HCT116 (cell line): ENCODE results near the gene RPLP2. TPM values are rescaled to one million over a fixed set of nuclear protein-coding genes. Genes with fewer than 3 reads are reported as not detected.
A peak's percentile ranks its signal among the peaks of the same experiment; 100 is the strongest.

Experiments
- ATAC-seq: fragments of 200-7000 bp; cut with Tn5 transposase; 2 replicates; pipeline ENCODE4 v1.9.1; 2020; ENCODE audit warnings: mild to moderate bottlenecking, moderate library complexity
- BruUV-seq: library from RNA; stranded (reverse); fragments of 400-500 nt; replicated peaks from 2 replicates; lab custom pipeline; 2021; lab: Mats Ljungman, UMichigan
- CTCF ChIA-PET: fragments of 300-600 bp; sonication (Branson Sonifier 250); formaldehyde crosslinking; loops from one replicate; lab custom pipeline; 2021; ENCODE audit warnings: antibody characterized with exemption; lab: Charles Lee
- POLR2A ChIA-PET: fragments of 300-600, 350-600 bp; sonication (Branson Sonifier 250); formaldehyde crosslinking; loops from one replicate; lab custom pipeline; 2021; ENCODE audit warnings: antibody characterized with exemption; lab: Charles Lee
- RAD21 ChIA-PET, 2 experiments: fragments of 300-600 bp; sonication (Branson Sonifier 250); formaldehyde crosslinking; loops; one replicate each; lab custom pipeline; 2023; ENCODE audit warnings: low total read pairs in 2 of 2; ENCODE audit not compliant: uncharacterized antibody in 2 of 2, unreplicated experiment in 2 of 2, low non-redundant PET in 1 of 2; lab: Charles Lee
- DNase-seq: peaks from one replicate; pipeline ENCODE4 v3.0.0-alpha.2; 2010; ENCODE audit warnings: low read depth, low spot score
- H2AFZ ChIP-seq: fragments of 200-600 bp; shearing (Covaris generic), sonication (generic); 2 replicates; pipeline ENCODE4 v1.6.1; 2017; ENCODE audit warnings: low read depth, mixed run types, mixed read lengths, antibody characterized with exemption, low read length; ENCODE audit not compliant: poor library complexity, severe bottlenecking
- H3K27ac ChIP-seq: 2 replicates; pipeline ENCODE4 v1.5.1; 2012; ENCODE audit warnings: low read depth, low read length
- H3K27me3 ChIP-seq: fragments of 200-600 bp; sonication (generic); 2 replicates; pipeline ENCODE4 v1.6.1; 2016; ENCODE audit warnings: mixed run types, low read length, mixed read lengths; ENCODE audit not compliant: insufficient read depth
- H3K36me3 ChIP-seq, 2 experiments: fragments of 200-500 bp in 1 of 2; fragments of 200-600 bp in 1 of 2; sonication (Bioruptor generic) in 1 of 2; sonication (generic) in 1 of 2; 2 replicates each; pipeline versions ENCODE4 v1.5.1 to v1.6.1; 2014 to 2016; ENCODE audit warnings: low read length in 2 of 2, inconsistent platforms in 1 of 2, mixed read lengths in 1 of 2, mixed run types in 1 of 2; ENCODE audit not compliant: insufficient read depth in 2 of 2, control insufficient read depth in 1 of 2
- H3K4me1 ChIP-seq, 2 experiments: fragments of 200-600 bp in 1 of 2; sonication (generic) in 1 of 2; 2 replicates each; pipeline versions ENCODE4 v1.5.1 to v1.6.1; 2012 to 2017; ENCODE audit warnings: low read length in 2 of 2, inconsistent platforms in 1 of 2, mild to moderate bottlenecking in 1 of 2, mixed read lengths in 1 of 2, mixed run types in 1 of 2, moderate library complexity in 1 of 2; ENCODE audit not compliant: insufficient read depth in 2 of 2, control insufficient read depth in 1 of 2
- H3K4me2 ChIP-seq: fragments of 200-600 bp; sonication (generic); 2 replicates; pipeline ENCODE4 v1.6.1; 2017; ENCODE audit warnings: mixed run types, low read length, mixed read lengths
- H3K4me3 ChIP-seq, 2 experiments: fragments of 200-600 bp in 1 of 2; sonication (generic) in 1 of 2; replicated peaks in 1 of 2; 2 replicates each; pipeline ENCODE4 v1.5.1; 2011 to 2016; ENCODE audit warnings: low read length in 2 of 2, control low read depth in 1 of 2, low read depth in 1 of 2, mild to moderate bottlenecking in 1 of 2, mixed read lengths in 1 of 2, mixed run types in 1 of 2
- H3K79me2 ChIP-seq: fragments of 200-600 bp; sonication (generic); 2 replicates; pipeline ENCODE4 v1.6.1; 2017; ENCODE audit warnings: mild to moderate bottlenecking, mixed run types, low read length, moderate library complexity, mixed read lengths; ENCODE audit not compliant: insufficient read depth
- H3K9ac ChIP-seq: fragments of 200-600 bp; sonication (generic); 2 replicates; pipeline ENCODE4 v1.6.1; 2016; ENCODE audit warnings: low read length, mixed read lengths
- H3K9me2 ChIP-seq: fragments of 200-600 bp; sonication (generic), shearing (Covaris generic); 2 replicates; pipeline ENCODE4 v1.6.1; 2017; ENCODE audit warnings: mixed run types, mild to moderate bottlenecking, moderate library complexity; ENCODE audit not compliant: insufficient read depth
- H3K9me3 ChIP-seq, 2 experiments: fragments of 200-500 bp in 1 of 2; fragments of 200-600 bp in 1 of 2; sonication (Bioruptor generic) in 1 of 2; sonication (generic) in 1 of 2; 2 replicates each; pipeline ENCODE4 v1.6.1; 2014 to 2017; ENCODE audit warnings: low read length in 2 of 2, mixed read lengths in 2 of 2, inconsistent platforms in 1 of 2, low read depth in 1 of 2, mild to moderate bottlenecking in 1 of 2, mixed run types in 1 of 2, moderate library complexity in 1 of 2; ENCODE audit not compliant: control insufficient read depth in 1 of 2, insufficient read depth in 1 of 2
- H4K20me1 ChIP-seq: fragments of 200-600 bp; sonication (generic), shearing (Covaris generic); 2 replicates; pipeline ENCODE4 v1.6.1; 2017; ENCODE audit warnings: mixed run types, mild to moderate bottlenecking, moderate library complexity; ENCODE audit not compliant: insufficient read depth
- CBX3 ChIP-seq: IDR thresholded peaks from 2 replicates; pipeline ENCODE4 v1.6.1; 2012; ENCODE audit warnings: low read depth
- CEBPB ChIP-seq: IDR thresholded peaks from 2 replicates; pipeline ENCODE4 v1.6.1; 2012; ENCODE audit warnings: low read depth
- ELF1 ChIP-seq: IDR thresholded peaks from 2 replicates; pipeline ENCODE4 v1.6.1; 2012; ENCODE audit warnings: low read depth, borderline replicate concordance
- EZH2phosphoT487 ChIP-seq: fragments of 200-600 bp; IDR thresholded peaks from 2 replicates; pipeline ENCODE4 v1.6.1; 2018; ENCODE audit warnings: antibody characterized with exemption, borderline replicate concordance
- MAX ChIP-seq: IDR thresholded peaks from 2 replicates; pipeline ENCODE4 v1.6.1; 2012
- POLR2A ChIP-seq: IDR thresholded peaks from 2 replicates; pipeline ENCODE4 v1.7.0; 2011; ENCODE audit warnings: borderline replicate concordance; ENCODE audit not compliant: insufficient read depth, insufficient read length; ENCODE audit errors: extremely low read depth
- RAD21 ChIP-seq: IDR thresholded peaks from 2 replicates; pipeline ENCODE4 v1.6.1; 2012; ENCODE audit warnings: low read depth, mild to moderate bottlenecking
- SIN3A ChIP-seq: IDR thresholded peaks from 2 replicates; pipeline ENCODE4 v1.6.1; 2012; ENCODE audit warnings: low read depth
- YY1 ChIP-seq: IDR thresholded peaks from 2 replicates; pipeline ENCODE4 v1.6.1; 2011; ENCODE audit warnings: low read length, low read depth, moderate library complexity, mild to moderate bottlenecking; ENCODE audit not compliant: insufficient replicate concordance; ENCODE audit errors: extremely low read depth
- ZFX ChIP-seq: fragments of 450-650 bp; IDR thresholded peaks from 2 replicates; pipeline ENCODE4 v1.6.1; 2017
- intact Hi-C: fragments of 100-400 bp; cut with micrococcal nuclease; formaldehyde crosslinking; loops from 2 replicates; pipeline ENCODE4 v1.10.0; 2022
- total RNA-seq: library from RNA; stranded (reverse); gene quantifications from one replicate; pipeline ENCODE4 v1.2.1, GENCODE V29; 2021; ENCODE audit not compliant: unreplicated experiment
- TF ChIP-seq, protein P1 (sequence below), 3 experiments: fragments of 200-600 bp in 1 of 3; sonication (generic) in 1 of 3; IDR thresholded peaks in 2 of 3; conservative IDR thresholded peaks in 1 of 3; 2 replicates each; pipeline ENCODE4 v1.5.1; 2012 to 2017; ENCODE audit warnings: low read depth in 2 of 3, low read length in 2 of 3, antibody characterized with exemption in 1 of 3, borderline replicate concordance in 1 of 3, control low read depth in 1 of 3, mild to moderate bottlenecking in 1 of 3, mixed read lengths in 1 of 3, mixed run types in 1 of 3, moderate library complexity in 1 of 3; ENCODE audit not compliant: insufficient read depth in 1 of 3

Gene RPLP2
- total RNA-seq, 1 experiment from 2014 or later: 3,615 TPM

DNA sequence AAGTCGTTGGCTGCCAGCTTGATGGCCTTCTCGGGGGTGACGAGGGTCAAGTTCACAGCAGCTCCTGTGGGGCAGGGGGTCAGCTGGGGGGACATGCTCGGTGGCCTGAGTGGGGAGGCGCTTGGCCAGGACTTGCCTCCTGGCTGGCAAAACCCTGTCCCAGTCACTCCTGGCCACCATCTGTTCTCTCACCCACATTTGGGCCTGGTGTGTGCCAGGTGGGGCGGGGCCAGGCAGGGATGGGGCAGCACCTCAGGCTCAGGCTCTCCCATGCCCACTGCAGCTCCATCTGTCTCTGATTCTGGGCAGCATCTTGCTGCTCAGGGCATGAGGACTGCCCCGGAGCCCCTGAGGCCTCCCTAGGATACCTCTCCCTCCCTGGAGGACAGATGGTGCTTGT lies 16.2 kb upstream of the RPLP2 start:
- no peak for ATAC-seq
- peaks cover 0 to 4% of the 10 kb centered on the region in 2 experiments; a peak in 1 of 4 replicates for H3K36me3 ChIP-seq
- H3K9me3 ChIP-seq: no peaks in the 10 kb centered on the region
- no TSS peak for BruUV-seq
- peak overlapping the region; percentile 29; the same call in 1 of the 2 replicates for H3K27ac ChIP-seq
- no peak overlapping the region for H2AFZ ChIP-seq
- TF ChIP-seq RAD21 (no peak), POLR2A (no peak), ELF1 (no peak), YY1 (no peak), EZH2phosphoT487 (no peak), SIN3A (no peak), CEBPB (no peak), MAX (no peak), CBX3 (no peak), ZFX (no peak)
- TF ChIP-seq, protein P1, sequence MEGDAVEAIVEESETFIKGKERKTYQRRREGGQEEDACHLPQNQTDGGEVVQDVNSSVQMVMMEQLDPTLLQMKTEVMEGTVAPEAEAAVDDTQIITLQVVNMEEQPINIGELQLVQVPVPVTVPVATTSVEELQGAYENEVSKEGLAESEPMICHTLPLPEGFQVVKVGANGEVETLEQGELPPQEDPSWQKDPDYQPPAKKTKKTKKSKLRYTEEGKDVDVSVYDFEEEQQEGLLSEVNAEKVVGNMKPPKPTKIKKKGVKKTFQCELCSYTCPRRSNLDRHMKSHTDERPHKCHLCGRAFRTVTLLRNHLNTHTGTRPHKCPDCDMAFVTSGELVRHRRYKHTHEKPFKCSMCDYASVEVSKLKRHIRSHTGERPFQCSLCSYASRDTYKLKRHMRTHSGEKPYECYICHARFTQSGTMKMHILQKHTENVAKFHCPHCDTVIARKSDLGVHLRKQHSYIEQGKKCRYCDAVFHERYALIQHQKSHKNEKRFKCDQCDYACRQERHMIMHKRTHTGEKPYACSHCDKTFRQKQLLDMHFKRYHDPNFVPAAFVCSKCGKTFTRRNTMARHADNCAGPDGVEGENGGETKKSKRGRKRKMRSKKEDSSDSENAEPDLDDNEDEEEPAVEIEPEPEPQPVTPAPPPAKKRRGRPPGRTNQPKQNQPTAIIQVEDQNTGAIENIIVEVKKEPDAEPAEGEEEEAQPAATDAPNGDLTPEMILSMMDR (IDR thresholded peaks at IDR 0.05 in 2 of 3, conservative IDR thresholded peaks at IDR 0.05 in 1 of 3; ENCODE audit: borderline replicate concordance in 1 of 3, insufficient read depth in 1 of 3, low read depth in 2 of 3, low read length in 2 of 3): no peak
- H3K4me3 ChIP-seq: no peak overlapping the region
- peaks cover 20 to 51% of the 10 kb centered on the region in 2 experiments for H3K4me1 ChIP-seq
- CTCF ChIA-PET: no interaction called here
- no peak for DNase-seq
- H3K27me3 ChIP-seq: no peaks in the 10 kb centered on the region
- H3K79me2 ChIP-seq: peaks cover 29% of the 10 kb centered on the region
- RAD21 ChIA-PET: no interaction called here
- no peak overlapping the region for H3K9ac ChIP-seq
- POLR2A ChIA-PET: no interaction called here
- no peaks in the 10 kb centered on the region for H3K9me2 ChIP-seq
- no peak overlapping the region for H3K4me2 ChIP-seq
- intact Hi-C loops: no loop called here
- no peaks in the 10 kb centered on the region for H4K20me1 ChIP-seq
